Kidney (tissue), 14 donors: ENCODE measurements around the gene ZBTB44. TPM values are rescaled to one million over a fixed set of nuclear protein-coding genes. Genes with fewer than 3 reads are reported as not detected.
"Not testable (repeated sequence)": the region's sequence is repeated elsewhere in the genome, so short reads cannot be mapped to it uniquely, and the experiment has no call there.

ENCODE experiments used
- DNase-seq, 5 donors: peaks; one replicate each; pipeline ENCODE4 v3.0.0-alpha.2; 2013 to 2020
- FAIRE-seq: peaks from 2 replicates; lab custom pipeline; 2012; peaks lifted over from hg19 to GRCh38; lab: Jason Lieb, UNC
- H3K27ac ChIP-seq, 2 donors: one replicate each; pipeline ENCODE4 v1.7.0; 2013; ENCODE audit warnings: low read depth in 2 of 2, low read length in 2 of 2, inconsistent platforms in 1 of 2
- H3K27me3 ChIP-seq: one replicate; pipeline ENCODE4 v1.7.1; 2013; ENCODE audit warnings: low read length, inconsistent platforms; ENCODE audit not compliant: control insufficient read depth, insufficient read depth
- H3K36me3 ChIP-seq, 3 donors: one replicate each; pipeline versions ENCODE4 v1.7.0 to v1.7.1; 2013; ENCODE audit warnings: low read length in 3 of 3, control low read depth in 1 of 3, inconsistent platforms in 1 of 3; ENCODE audit not compliant: insufficient read depth in 3 of 3, control insufficient read depth in 2 of 3
- H3K4me1 ChIP-seq, 3 donors: one replicate each; pipeline versions ENCODE4 v1.7.0 to v1.7.1; 2013; ENCODE audit warnings: low read length in 3 of 3, inconsistent platforms in 1 of 3, low read depth in 1 of 3; ENCODE audit not compliant: control insufficient read depth in 2 of 3, insufficient read depth in 2 of 3
- H3K4me3 ChIP-seq, 3 donors: one replicate each; pipeline versions ENCODE4 v1.7.0 to v1.8.1; 2013; ENCODE audit warnings: low read length in 3 of 3, control low read depth in 1 of 3, inconsistent platforms in 1 of 3
- H3K9ac ChIP-seq, 3 donors: one replicate each; pipeline versions ENCODE4 v1.7.0 to v1.7.1; 2013; ENCODE audit warnings: low read length in 3 of 3, control low read depth in 1 of 3, inconsistent platforms in 1 of 3
- H3K9me3 ChIP-seq, 3 donors: one replicate each; pipeline versions ENCODE4 v1.7.0 to v1.7.1; 2013; ENCODE audit warnings: low read length in 3 of 3, control low read depth in 1 of 3, inconsistent platforms in 1 of 3; ENCODE audit not compliant: control insufficient read depth in 2 of 3, insufficient read depth in 1 of 3
- CTCF ChIP-seq: IDR thresholded peaks from 3 replicates; pipeline ENCODE4 v1.5.1; 2012; ENCODE audit warnings: mild to moderate bottlenecking, moderate library complexity, borderline replicate concordance; ENCODE audit not compliant: insufficient read depth; ENCODE audit errors: extremely low read depth
- intact Hi-C: fragments of 100-400 bp; cut with DNase I; formaldehyde crosslinking; loops from one replicate; pipeline ENCODE4 v1.11.1; 2022
- polyA plus RNA-seq: library from polyadenylated mRNA; stranded (reverse); fragments of 350-450 nt; fragmentation: Illumina TruSeq; extraction: RNeasy Lipid Tissue Mini Kit (QIAGEN cat#74804); gene quantifications from one replicate; pipeline ENCODE4 v1.2.3, GENCODE V29; 2014; ENCODE audit warnings: low read depth, low replicate concordance; ENCODE audit not compliant: insufficient read depth
- total RNA-seq: library from RNA; stranded (reverse); fragmentation: NEBNext Ultra II Directional; extraction: Animal tissue kit (Norgen Biotek cat#: 25700); gene quantifications from one replicate; pipeline ENCODE4 v1.2.1, GENCODE V29; 2021
- donor health status: control.
- donor health status: control.
- donor health status: control.
- donor health status: control.
- donor health status: control.
- donor health status: DM: yes; HTN: yes; CAD: no.
- donor health status: Normal renal cell carcinoma (clear cell type).

The ZBTB44 gene
- total and polyA plus RNA-seq, 2 donors from 2014 or later, result 13.1 to 59.7 TPM

GRCh38 chr11:130282111-130282510, 32.6 kb downstream of the ZBTB44 start:
- intact Hi-C loops, result no loop called here
- Histone ChIP-seq H3K9me3 (peaks cover 0 to 5% (median 0%) of the 10 kb centered on the region in 3 donors), H3K36me3 (no peaks in the 10 kb centered on the region), H3K9ac (no peak overlapping the region), H3K27me3 (no peaks in the 10 kb centered on the region), H3K4me1 (no peaks in the 10 kb centered on the region), H3K4me3 (no peak overlapping the region), H3K27ac (no peak overlapping the region)
- FAIRE-seq (no peak), DNase-seq (no peak)
- TF ChIP-seq CTCF, result no peak

- DNase-seq, H3K36me3 ChIP-seq, H3K4me3 ChIP-seq, FAIRE-seq, H3K9ac ChIP-seq, intact Hi-C loops, H3K9me3 ChIP-seq, H3K27ac ChIP-seq, H3K4me1 ChIP-seq, H3K27me3 ChIP-seq: not testable (repeated sequence)
These were observed 33.4 kb downstream of the ZBTB44 start for GRCh38 chr11:130281341-130281740.

- Histone ChIP-seq H3K4me3 (no peak overlapping the region), H3K27ac (no peak overlapping the region), H3K36me3 (no peaks in the 10 kb centered on the region), H3K9me3 (peaks cover 0 to 5% (median 0%) of the 10 kb centered on the region in 3 donors), H3K9ac (no peak overlapping the region), H3K27me3 (no peaks in the 10 kb centered on the region), H3K4me1 (no peaks in the 10 kb centered on the region)
- intact Hi-C loops, result no loop called here
- FAIRE-seq, result no peak
- TF ChIP-seq CTCF, result no peak
- DNase-seq, result no peak
These were observed 34.7 kb downstream of the ZBTB44 start for GRCh38 chr11:130279989-130280388.

GRCh38 chr11:130278745-130279144, 36.0 kb downstream of the ZBTB44 start:
- DNase-seq (no peak), FAIRE-seq (no peak)
- Histone ChIP-seq H3K9ac (no peak overlapping the region), H3K36me3 (no peaks in the 10 kb centered on the region), H3K27me3 (no peaks in the 10 kb centered on the region), H3K4me1 (no peaks in the 10 kb centered on the region), H3K27ac (no peak overlapping the region), H3K4me3 (no peak overlapping the region), H3K9me3 (peaks cover 0 to 5% (median 0%) of the 10 kb centered on the region in 3 donors)
- no peak for TF ChIP-seq CTCF
- intact Hi-C loops, result no loop called here
